ENCODE data around the gene GLRX3.
"Not testable (repeated sequence)": the region's sequence is repeated elsewhere in the genome, so short reads cannot be mapped to it uniquely, and the experiment has no call there.

GLRX3 gene

GRCh38 chr10:130136226-130137089 lies at the start of gene GLRX3:
Gene GLRX3, plus strand, starts transcription at chr10:130136391. Its CDS starts 30 bp downstream, at chr10:130136421.
- DNase-seq, result peak; percentile 93

GRCh38 chr10:130090565-130090964 lies 45.6 kb upstream of the GLRX3 start:
- DNase-seq, result not testable (repeated sequence)

- no peak for DNase-seq
Observed at GRCh38 chr10:130099344-130099743, 36.8 kb upstream of the GLRX3 start.

GRCh38 chr10:130105724-130106123 lies 30.5 kb upstream of the GLRX3 start:
- DNase-seq, result no peak

GRCh38 chr10:130108146-130108545 lies 28.0 kb upstream of the GLRX3 start:
- DNase-seq, result peak; percentile 28

- peak; percentile 43 for DNase-seq
Observed at GRCh38 chr10:130108934-130109604, 27.1 kb upstream of the GLRX3 start.

GRCh38 chr10:130109796-130110245 lies 26.4 kb upstream of the GLRX3 start:
- DNase-seq, result peak; percentile 77

- peak; percentile 98 for DNase-seq
Observed at GRCh38 chr10:130110246-130111112, 25.7 kb upstream of the GLRX3 start, which contains the start of gene C10orf143. Gene C10orf143, minus strand, starts transcription at chr10:130110830. Its CDS starts 58 bp downstream, at chr10:130110772.

GRCh38 chr10:130111113-130111851 lies 24.9 kb upstream of the GLRX3 start:
- peak; percentile 95 for DNase-seq

- no peak for DNase-seq
Observed at GRCh38 chr10:130111852-130112180, 24.4 kb upstream of the GLRX3 start.

GRCh38 chr10:130112821-130113220 lies 23.4 kb upstream of the GLRX3 start:
- DNase-seq, result no peak

- not testable (repeated sequence) for DNase-seq
Observed at GRCh38 chr10:130116942-130117341, 19.2 kb upstream of the GLRX3 start.

- not testable (repeated sequence) for DNase-seq
Observed at GRCh38 chr10:130117535-130117934, 18.7 kb upstream of the GLRX3 start.

GRCh38 chr10:130121486-130122079 lies 14.6 kb upstream of the GLRX3 start:
- no peak for DNase-seq

GRCh38 chr10:130127364-130128061 lies 8.7 kb upstream of the GLRX3 start:
- DNase-seq, result peak; percentile 59

- DNase-seq, result no peak
Observed at GRCh38 chr10:130128062-130128781, 8.0 kb upstream of the GLRX3 start.

- DNase-seq, result no peak
Observed at GRCh38 chr10:130128922-130129321, 7.3 kb upstream of the GLRX3 start.

- peak; percentile 5 for DNase-seq
Observed at GRCh38 chr10:130135676-130136225, 440 bp upstream of the GLRX3 start.

- DNase-seq, result no peak
Observed at GRCh38 chr10:130137090-130137448, 878 bp downstream of the GLRX3 start.
